ENCODE data around the gene NDUFAF3. TPM values are rescaled to one million over a fixed set of nuclear protein-coding genes. Genes with fewer than 3 reads are reported as not detected.
A peak's percentile ranks its signal among the peaks of the same experiment; 100 is the strongest.

The NDUFAF3 gene
- total RNA-seq, 1 experiment from 2014 or later: 40.7 TPM

DNA sequence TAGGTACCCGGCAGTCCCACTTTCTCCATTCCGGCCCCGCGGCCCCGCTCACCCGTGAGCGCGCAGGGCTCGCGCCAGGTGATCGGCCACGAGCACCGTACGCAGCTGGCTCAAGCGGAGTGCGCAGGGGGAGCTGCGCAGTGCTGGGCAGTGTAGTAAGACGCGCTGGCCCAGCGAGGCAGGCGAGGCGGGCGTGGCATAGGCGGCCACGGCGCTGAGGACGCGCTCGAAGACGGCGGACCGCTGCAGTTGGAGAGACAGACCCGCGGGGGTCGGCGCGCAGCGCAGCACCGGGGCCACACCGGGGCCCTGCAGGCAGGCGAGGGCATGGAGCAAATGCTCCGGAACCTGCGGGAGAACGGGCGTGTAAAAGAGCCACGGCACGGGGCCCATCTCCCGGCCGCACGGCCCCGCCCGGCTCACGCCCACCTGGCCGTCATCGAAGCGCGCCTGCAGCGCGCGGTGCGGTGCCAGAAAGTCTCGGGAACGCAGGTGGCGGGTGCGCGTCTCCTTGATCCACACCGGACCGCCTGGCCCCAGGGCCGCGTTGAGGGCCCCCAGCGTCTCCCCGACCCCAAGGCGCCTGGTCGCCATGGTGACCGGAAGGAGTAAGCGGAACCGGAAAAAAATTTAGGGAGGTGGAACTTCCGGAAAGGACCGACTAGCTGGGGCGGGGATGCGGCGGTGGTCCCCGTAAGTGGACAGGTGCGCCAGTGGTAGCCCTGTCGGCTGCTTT, 3.8 kb upstream of the NDUFAF3 start, which contains the start of gene DALRD3:
Gene DALRD3 (minus strand): TSS at position 610 of the 736 bp plus-strand sequence. CDS start 16 bp downstream, at position 594.
- whole genome bisulfite sequencing (ENCODE audit: extremely low coverage, insufficient read length, low lambda C conversion rate): no CpG with 5 or more reads among the region's 85 CpGs

More for the DNA sequence above, 3.8 kb upstream of the NDUFAF3 start, which contains the start of gene DALRD3:
- H3K9me3 Mint-ChIP-seq: no peaks in the 10 kb centered on the region
- no peaks in the 10 kb centered on the region for H3K27me3 Mint-ChIP-seq (ENCODE audit: low read depth)
- peak within 1 kb of the TSS; percentile 38 to 87 (median 49); a peak in 6 of 7 replicates for H3K27ac Mint-ChIP-seq
- H3K9me3 ChIP-seq (ENCODE audit: control insufficient read depth, low read depth, low read length): no peaks in the 10 kb centered on the region
- H3K9ac ChIP-seq (ENCODE audit: extremely low read depth, insufficient read length, low read length): peak within 1 kb of the TSS; percentile 17
- H3K4me1 ChIP-seq (ENCODE audit: insufficient read depth, low read length): no peaks in the 10 kb centered on the region
- H3K4me3 Mint-ChIP-seq: peak within 1 kb of the TSS; percentile 91 to 95
- H3K27me3 ChIP-seq (ENCODE audit: insufficient read depth, low read length): no peaks in the 10 kb centered on the region
- TF ChIP-seq, protein P1, sequence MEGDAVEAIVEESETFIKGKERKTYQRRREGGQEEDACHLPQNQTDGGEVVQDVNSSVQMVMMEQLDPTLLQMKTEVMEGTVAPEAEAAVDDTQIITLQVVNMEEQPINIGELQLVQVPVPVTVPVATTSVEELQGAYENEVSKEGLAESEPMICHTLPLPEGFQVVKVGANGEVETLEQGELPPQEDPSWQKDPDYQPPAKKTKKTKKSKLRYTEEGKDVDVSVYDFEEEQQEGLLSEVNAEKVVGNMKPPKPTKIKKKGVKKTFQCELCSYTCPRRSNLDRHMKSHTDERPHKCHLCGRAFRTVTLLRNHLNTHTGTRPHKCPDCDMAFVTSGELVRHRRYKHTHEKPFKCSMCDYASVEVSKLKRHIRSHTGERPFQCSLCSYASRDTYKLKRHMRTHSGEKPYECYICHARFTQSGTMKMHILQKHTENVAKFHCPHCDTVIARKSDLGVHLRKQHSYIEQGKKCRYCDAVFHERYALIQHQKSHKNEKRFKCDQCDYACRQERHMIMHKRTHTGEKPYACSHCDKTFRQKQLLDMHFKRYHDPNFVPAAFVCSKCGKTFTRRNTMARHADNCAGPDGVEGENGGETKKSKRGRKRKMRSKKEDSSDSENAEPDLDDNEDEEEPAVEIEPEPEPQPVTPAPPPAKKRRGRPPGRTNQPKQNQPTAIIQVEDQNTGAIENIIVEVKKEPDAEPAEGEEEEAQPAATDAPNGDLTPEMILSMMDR (conservative IDR thresholded peaks at IDR 0.05): peak; percentile 13; the same call in 1 of the 3 replicates
- H3K27ac ChIP-seq (ENCODE audit: insufficient read length, low read depth, low read length): no peak within 1 kb of the TSS
- H2BK12ac ChIP-seq (ENCODE audit: insufficient read length, low read depth, low read length): no peak within 1 kb of the TSS
- H3K4me1 Mint-ChIP-seq: peaks cover 25% of the 10 kb centered on the region in 2 experiments
- H3K56ac ChIP-seq (ENCODE audit: insufficient read length, low read depth, low read length): no peak within 1 kb of the TSS
- H3K79me2 ChIP-seq (ENCODE audit: insufficient read depth, low read length): no peaks in the 10 kb centered on the region
- no peaks in the 10 kb centered on the region for H3K79me1 ChIP-seq (ENCODE audit: insufficient read depth, low read depth, low read length, poor library complexity, severe bottlenecking)
- H3K14ac ChIP-seq (ENCODE audit: insufficient read depth, low read length): no peak within 1 kb of the TSS
- no peak within 1 kb of the TSS for H3K4ac ChIP-seq (ENCODE audit: low read depth, low read length)
- peak within 1 kb of the TSS; percentile 37 for H3K4me2 ChIP-seq (ENCODE audit: insufficient read depth, insufficient read length, low read length)
- H2AK5ac ChIP-seq (ENCODE audit: insufficient read length, low read length): no peak within 1 kb of the TSS
- no peak within 1 kb of the TSS for H4K91ac ChIP-seq (ENCODE audit: insufficient read length, low read depth, low read length)
- H2BK5ac ChIP-seq (ENCODE audit: insufficient read length, low read length): no peak within 1 kb of the TSS
- DNase-seq: peak; percentile 86
- H3K23ac ChIP-seq (ENCODE audit: insufficient read length, low read depth, low read length): no peak within 1 kb of the TSS
- H4K8ac ChIP-seq (replicated peaks; ENCODE audit: insufficient read length, low read depth, low read length): no peak within 1 kb of the TSS
- H3K36me3 Mint-ChIP-seq (ENCODE audit: insufficient read depth in 1 of 3, low read depth in 3 of 3): peaks cover 17 to 43% (median 37%) of the 10 kb centered on the region in 3 experiments
- no peak within 1 kb of the TSS for H3K18ac ChIP-seq (ENCODE audit: insufficient read length, low read depth, low read length)
- H4K5ac ChIP-seq (ENCODE audit: insufficient read length, low read depth, low read length): no peak within 1 kb of the TSS
- no peak within 1 kb of the TSS for H2BK15ac ChIP-seq (ENCODE audit: low read depth, low read length)
- H2AFZ ChIP-seq (ENCODE audit: low read length): no peak within 1 kb of the TSS
- no peak within 1 kb of the TSS for H2BK120ac ChIP-seq (ENCODE audit: low read depth, low read length, poor library complexity, severe bottlenecking)
- peaks cover 22% of the 10 kb centered on the region for H3K23me2 ChIP-seq (ENCODE audit: insufficient read length, low read depth, low read length, poor library complexity, severe bottlenecking)
- H3T11ph ChIP-seq (ENCODE audit: low read length): no peak within 1 kb of the TSS
- no peak within 1 kb of the TSS for H2BK20ac ChIP-seq (ENCODE audit: low read depth, low read length, poor library complexity, severe bottlenecking)
- H4K20me1 ChIP-seq (ENCODE audit: control insufficient read depth, insufficient read depth, insufficient read length): peaks cover 2% of the 10 kb centered on the region

Data from H9 (cell line).